ENCODE results near the gene HCFC1.
A peak's percentile ranks its signal among the peaks of the same experiment; 100 is the strongest.

HCFC1 gene

GRCh38 chrX:153938226-153938786, 33.3 kb downstream of the HCFC1 start:
- ChIA-PET POLR2A (interaction anchor here (0.8 kb wide), 1 partner anchor 33 kb away, joined by 3 read pairs; the partner anchor contains the start of gene HCFC1), CTCF (interaction anchor here (0.6 to 3.0 kb wide), 5 partner anchors 9 to 145 kb away, joined by 3 to 15 read pairs (median 5); no protein-coding TSS in a partner anchor)
- TF ChIP-seq ELF4 (IDR thresholded peaks at IDR 0.05): no peak
- no peak for TF ChIP-seq TARDBP (IDR thresholded peaks at IDR 0.05)
- TF ChIP-seq ZNF384 (IDR thresholded peaks at IDR 0.05): no peak
- no peak for TF ChIP-seq L3MBTL2 (conservative IDR thresholded peaks at IDR 0.05)
- no peak for TF ChIP-seq FOXK2 (IDR thresholded peaks at IDR 0.05)
- no peak for TF ChIP-seq CTBP1 (IDR thresholded peaks at IDR 0.05; ENCODE audit: borderline replicate concordance)
- no peak for TF ChIP-seq HDGF (IDR thresholded peaks at IDR 0.05; ENCODE audit: borderline replicate concordance)
- no peak for TF ChIP-seq BHLHE40 (IDR thresholded peaks at IDR 0.05; ENCODE audit: borderline replicate concordance)
- no peak for TF ChIP-seq LEF1 (IDR thresholded peaks at IDR 0.05; ENCODE audit: borderline replicate concordance)
- no peak for TF ChIP-seq SP1 (IDR thresholded peaks at IDR 0.05)
- TF ChIP-seq PKNOX1 (IDR thresholded peaks at IDR 0.05): no peak
- TF ChIP-seq ARNT (IDR thresholded peaks at IDR 0.05): no peak
- DNase-seq (ENCODE audit: extremely low spot score): no peak

GRCh38 chrX:153937056-153937455, 34.6 kb downstream of the HCFC1 start:
- DNase-seq (ENCODE audit: extremely low spot score): no peak
- TF ChIP-seq FOXM1 (IDR thresholded peaks at IDR 0.05; ENCODE audit: borderline replicate concordance) (no peak), L3MBTL2 (conservative IDR thresholded peaks at IDR 0.05) (no peak), HDGF (IDR thresholded peaks at IDR 0.05; ENCODE audit: borderline replicate concordance) (no peak), SUZ12 (IDR thresholded peaks at IDR 0.05) (no peak), FOXK2 (IDR thresholded peaks at IDR 0.05) (no peak), ELF4 (IDR thresholded peaks at IDR 0.05) (no peak), CTBP1 (IDR thresholded peaks at IDR 0.05; ENCODE audit: borderline replicate concordance) (no peak), NFRKB (IDR thresholded peaks at IDR 0.05) (no peak), FOXA1 (IDR thresholded peaks at IDR 0.05) (no peak), ZNF384 (IDR thresholded peaks at IDR 0.05) (no peak), LEF1 (IDR thresholded peaks at IDR 0.05; ENCODE audit: borderline replicate concordance) (no peak), TARDBP (IDR thresholded peaks at IDR 0.05) (no peak)
- ChIA-PET POLR2A (no interaction called here), CTCF (interaction anchor here (0.6 to 3.0 kb wide), 3 partner anchors 11 to 175 kb away, joined by 3 to 15 read pairs (median 6); no protein-coding TSS in a partner anchor)

- DNase-seq (ENCODE audit: extremely low spot score): no peak
- ChIA-PET POLR2A (interaction anchor here (0.7 to 2.0 kb wide), 10 partner anchors 9 to 591 kb away, joined by 3 to 9 read pairs (median 3); partner anchors contain the start of genes ARHGAP4, HCFC1 and RENBP), CTCF (interaction anchor here (0.6 to 0.8 kb wide), 2 partner anchors 11 to 12 kb away, joined by 3 read pairs; no protein-coding TSS in a partner anchor)
- TF ChIP-seq L3MBTL2 (conservative IDR thresholded peaks at IDR 0.05) (peak; percentile 54), CTBP1 (IDR thresholded peaks at IDR 0.05; ENCODE audit: borderline replicate concordance) (no peak)
Measured at GRCh38 chrX:153935326-153935851, 36.2 kb downstream of the HCFC1 start.

- ChIA-PET CTCF (interaction anchor here (0.6 to 2.1 kb wide), 5 partner anchors 9 to 12 kb away, joined by 3 to 9 read pairs (median 3); no protein-coding TSS in a partner anchor), POLR2A (interaction anchor here (0.7 to 2.0 kb wide), 10 partner anchors 8 to 592 kb away, joined by 3 to 9 read pairs (median 3); partner anchors contain the start of genes ARHGAP4, HCFC1 and RENBP)
- no peak for TF ChIP-seq ZNF384 (IDR thresholded peaks at IDR 0.05)
- TF ChIP-seq SP1 (IDR thresholded peaks at IDR 0.05): no peak
- TF ChIP-seq NFRKB (IDR thresholded peaks at IDR 0.05): no peak
- TF ChIP-seq FOXK2 (IDR thresholded peaks at IDR 0.05): no peak
- no peak for TF ChIP-seq PKNOX1 (IDR thresholded peaks at IDR 0.05)
- no peak for TF ChIP-seq BHLHE40 (IDR thresholded peaks at IDR 0.05; ENCODE audit: borderline replicate concordance)
- TF ChIP-seq LEF1 (IDR thresholded peaks at IDR 0.05; ENCODE audit: borderline replicate concordance): 0 out of 2 replicates have a peak, but pooled peaks have one; percentile 30
- TF ChIP-seq CTBP1 (IDR thresholded peaks at IDR 0.05; ENCODE audit: borderline replicate concordance): no peak
- no peak for TF ChIP-seq FOXA1 (IDR thresholded peaks at IDR 0.05)
- TF ChIP-seq ARNT (IDR thresholded peaks at IDR 0.05): 0 out of 2 replicates have a peak, but pooled peaks have one; percentile 14
- peak; percentile 93 for DNase-seq (ENCODE audit: extremely low spot score)
Measured at GRCh38 chrX:153934762-153935325, 36.8 kb downstream of the HCFC1 start, which contains the start of gene NAA10. Gene NAA10, minus strand, starts transcription at chrX:153935037. Its CDS starts 133 bp downstream, at chrX:153934904.

- ChIA-PET CTCF (interaction anchor here (0.6 to 2.1 kb wide), 4 partner anchors 9 to 12 kb away, joined by 3 to 9 read pairs (median 4); partner anchors contain the start of gene RENBP), POLR2A (interaction anchor here (0.8 to 2.0 kb wide), 10 partner anchors 8 to 592 kb away, joined by 3 to 9 read pairs (median 4); partner anchors contain the start of genes ARHGAP4, HCFC1, IDH3G and RENBP)
- TF ChIP-seq PKNOX1 (IDR thresholded peaks at IDR 0.05): no peak
- DNase-seq (ENCODE audit: extremely low spot score): no peak
Measured at GRCh38 chrX:153934148-153934761, 37.4 kb downstream of the HCFC1 start.
